Cardiac muscle cell (in vitro differentiated cells and primary cell): Measurements from ENCODE around the gene GDF11. TPM values are rescaled to one million over a fixed set of nuclear protein-coding genes. Genes with fewer than 3 reads are reported as not detected.

Experiments used
- DNase-seq, 2 donors: peaks; one replicate each; pipeline versions ENCODE4 v3.0.0 to v3.0.0-alpha.2; 2010 to 2017; ENCODE audit warnings: low read depth in 1 of 2, low spot score in 1 of 2
- H3K27ac ChIP-seq: fragments of 200-600 bp; sonication (generic); 2 replicates; pipeline ENCODE4 v1.5.1; 2016
- H3K27me3 ChIP-seq: fragments of 200-600 bp; sonication (generic); 2 replicates; pipeline ENCODE4 v1.6.0; 2016; ENCODE audit warnings: control low read depth
- H3K36me3 ChIP-seq: fragments of 200-600 bp; sonication (generic); 2 replicates; pipeline ENCODE4 v1.5.1; 2016; ENCODE audit warnings: control low read depth
- H3K4me1 ChIP-seq: fragments of 200-600 bp; sonication (generic); 2 replicates; pipeline ENCODE4 v1.8.1; 2017; ENCODE audit warnings: low read depth, mild to moderate bottlenecking, mixed run types
- H3K4me3 ChIP-seq: fragments of 200-600 bp; sonication (generic); 2 replicates; pipeline ENCODE4 v1.5.1; 2016; ENCODE audit warnings: mild to moderate bottlenecking
- H3K9me3 ChIP-seq: fragments of 200-600 bp; sonication (generic); 2 replicates; pipeline ENCODE4 v1.5.1; 2017; ENCODE audit warnings: low read depth, mild to moderate bottlenecking, control low read depth
- CTCF ChIP-seq: IDR thresholded peaks from 2 replicates; pipeline ENCODE4 v1.5.1; 2012; ENCODE audit warnings: low read depth, mild to moderate bottlenecking, low read length
- polyA plus RNA-seq: library from polyadenylated mRNA; unstranded; fragments of >200 nt; fragmentation: Nextera tagmentation; extraction: Ambion mirVana; gene quantifications from 2 replicates; pipeline ENCODE4 v1.2.1, GENCODE V29; 2016
- total RNA-seq: library from RNA; depleted of rRNA; stranded (reverse); fragments of >200 nt; gene quantifications from 2 replicates; pipeline ENCODE4 v1.2.3, GENCODE V29; 2016

GDF11 gene
- total and polyA plus RNA-seq, 2 experiments from 2014 or later, result 13.5 to 54.2 TPM

GRCh38 chr12:55723516-55724225, 19.3 kb upstream of the GDF11 start:
- H3K27me3 ChIP-seq, result no peaks in the 10 kb centered on the region
- no peaks in the 10 kb centered on the region for H3K9me3 ChIP-seq
- no peak for DNase-seq
- H3K27ac ChIP-seq, result peak overlapping the region; percentile 21
- no peak overlapping the region for H3K4me3 ChIP-seq
- no peak for TF ChIP-seq CTCF
- H3K36me3 ChIP-seq, result peaks cover 11% of the 10 kb centered on the region
- H3K4me1 ChIP-seq, result peaks cover 6% of the 10 kb centered on the region

- TF ChIP-seq CTCF, result peak; percentile 66
- Histone ChIP-seq H3K4me1 (peaks cover 6% of the 10 kb centered on the region), H3K9me3 (no peaks in the 10 kb centered on the region), H3K27me3 (no peaks in the 10 kb centered on the region), H3K4me3 (no peak overlapping the region), H3K36me3 (peaks cover 11% of the 10 kb centered on the region), H3K27ac (no peak overlapping the region)
- DNase-seq, result peak; percentile 69 to 77
These were observed 18.5 kb upstream of the GDF11 start for GRCh38 chr12:55724226-55724939.

DNA sequence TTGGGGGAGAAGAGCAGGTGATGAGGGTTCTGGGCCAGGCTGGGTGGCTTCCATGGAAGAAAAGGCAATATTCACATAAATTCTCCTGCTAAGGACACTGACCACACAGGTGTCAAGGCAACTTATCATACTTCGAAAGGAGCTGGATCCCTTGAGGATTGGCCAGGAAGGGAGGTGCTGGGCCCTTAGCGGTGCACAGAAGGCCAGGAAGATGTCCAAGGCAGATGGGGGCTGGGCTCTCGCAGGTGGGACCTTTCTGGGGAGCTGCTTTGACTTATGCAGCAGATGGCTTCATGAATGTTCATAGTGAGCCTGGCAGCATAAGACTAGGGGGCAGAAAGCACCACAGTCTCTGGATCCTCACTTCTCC, 18.0 kb upstream of the GDF11 start:
- H3K27me3 ChIP-seq, result no peaks in the 10 kb centered on the region
- no peaks in the 10 kb centered on the region for H3K9me3 ChIP-seq
- H3K4me3 ChIP-seq, result no peak overlapping the region
- DNase-seq, result no peak
- H3K27ac ChIP-seq, result no peak overlapping the region
- no peak for TF ChIP-seq CTCF
- peaks cover 11% of the 10 kb centered on the region for H3K36me3 ChIP-seq
- peaks cover 7% of the 10 kb centered on the region for H3K4me1 ChIP-seq

DNA sequence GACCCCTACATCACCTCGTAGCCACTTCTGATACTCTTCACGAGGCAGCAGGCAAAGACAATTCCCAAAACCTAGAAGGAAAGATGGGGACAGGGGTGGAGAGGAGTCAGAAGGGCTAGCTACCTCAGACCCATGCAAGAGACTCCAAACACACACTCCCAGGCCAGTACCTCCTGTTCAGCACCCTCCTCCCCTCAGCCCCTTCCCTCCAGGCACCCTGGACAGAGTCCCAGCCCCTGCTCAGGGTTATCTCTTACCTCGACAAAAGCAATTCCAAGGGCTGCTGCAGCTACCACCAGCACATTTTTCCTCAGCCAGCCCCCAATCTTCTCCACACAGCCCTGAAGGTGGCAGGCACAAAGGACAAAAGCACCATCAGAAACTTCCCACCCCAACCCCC, 17.4 kb upstream of the GDF11 start:
- H3K4me3 ChIP-seq, result no peak overlapping the region
- TF ChIP-seq CTCF, result no peak
- peaks cover 14% of the 10 kb centered on the region for H3K4me1 ChIP-seq
- DNase-seq, result no peak
- H3K27ac ChIP-seq, result no peak overlapping the region
- peaks cover 11% of the 10 kb centered on the region for H3K36me3 ChIP-seq
- no peaks in the 10 kb centered on the region for H3K27me3 ChIP-seq
- no peaks in the 10 kb centered on the region for H3K9me3 ChIP-seq

- Histone ChIP-seq H3K36me3 (peaks cover 11% of the 10 kb centered on the region), H3K27me3 (no peaks in the 10 kb centered on the region), H3K4me1 (peaks cover 17% of the 10 kb centered on the region), H3K9me3 (no peaks in the 10 kb centered on the region), H3K4me3 (peak overlapping the region; percentile 82), H3K27ac (no peak overlapping the region)
- DNase-seq, result no peak
- no peak for TF ChIP-seq CTCF
These were observed 16.0 kb upstream of the GDF11 start for GRCh38 chr12:55726971-55727370.
